ENCODE results near the gene SLC47A2.

SLC47A2 gene

GRCh38 chr17:19741832-19742457 is 25.6 kb upstream of the SLC47A2 start:
- TF ChIP-seq GABPA (IDR thresholded peaks at IDR 0.05; ENCODE audit: low read depth): no peak
- TF ChIP-seq CTCF (IDR thresholded peaks at IDR 0.05; ENCODE audit: insufficient read depth, low read length): no peak
- no peak for TF ChIP-seq SPI1 (IDR thresholded peaks at IDR 0.05; ENCODE audit: borderline replicate concordance, low read depth)
- no peak for TF ChIP-seq POLR2AphosphoS5 (IDR thresholded peaks at IDR 0.05; ENCODE audit: low read depth)
- TF ChIP-seq REST (IDR thresholded peaks at IDR 0.05; ENCODE audit: insufficient replicate concordance, low read depth): no peak
- H3K27me3 ChIP-seq (ENCODE audit: insufficient read depth, poor library complexity, severe bottlenecking): no peaks in the 10 kb centered on the region
- H3K27ac ChIP-seq (replicated peaks): no peak overlapping the region
- H3K4me3 ChIP-seq (replicated peaks; ENCODE audit: insufficient read depth, low read length): no peak overlapping the region
- DNase-seq (ENCODE audit: low read depth in 1 of 2, low spot score in 1 of 2): no peak

GRCh38 chr17:19740933-19741332 is 24.5 kb upstream of the SLC47A2 start:
- Histone ChIP-seq H3K27ac (replicated peaks) (no peak overlapping the region), H3K4me3 (replicated peaks; ENCODE audit: insufficient read depth, low read length) (no peak overlapping the region), H3K27me3 (ENCODE audit: insufficient read depth, poor library complexity, severe bottlenecking) (no peaks in the 10 kb centered on the region)
- no peak for DNase-seq (ENCODE audit: low read depth in 1 of 2, low spot score in 1 of 2)
- TF ChIP-seq REST (IDR thresholded peaks at IDR 0.05; ENCODE audit: insufficient replicate concordance, low read depth): no peak
- TF ChIP-seq POLR2AphosphoS5 (IDR thresholded peaks at IDR 0.05; ENCODE audit: low read depth): no peak
- TF ChIP-seq GABPA (IDR thresholded peaks at IDR 0.05; ENCODE audit: low read depth): no peak
- no peak for TF ChIP-seq CTCF (IDR thresholded peaks at IDR 0.05; ENCODE audit: insufficient read depth, low read length)
- no peak for TF ChIP-seq SPI1 (IDR thresholded peaks at IDR 0.05; ENCODE audit: borderline replicate concordance, low read depth)

GRCh38 chr17:19739241-19740201 is 23.1 kb upstream of the SLC47A2 start:
- Histone ChIP-seq H3K27me3 (ENCODE audit: insufficient read depth, poor library complexity, severe bottlenecking) (no peaks in the 10 kb centered on the region), H3K4me3 (replicated peaks; ENCODE audit: insufficient read depth, low read length) (no peak overlapping the region), H3K27ac (replicated peaks) (no peak overlapping the region)
- DNase-seq (ENCODE audit: low read depth in 1 of 2, low spot score in 1 of 2): no peak
- no peak for TF ChIP-seq GABPA (IDR thresholded peaks at IDR 0.05; ENCODE audit: low read depth)
- no peak for TF ChIP-seq SPI1 (IDR thresholded peaks at IDR 0.05; ENCODE audit: borderline replicate concordance, low read depth)
- no peak for TF ChIP-seq CTCF (IDR thresholded peaks at IDR 0.05; ENCODE audit: insufficient read depth, low read length)
- TF ChIP-seq REST (IDR thresholded peaks at IDR 0.05; ENCODE audit: insufficient replicate concordance, low read depth): no peak
- no peak for TF ChIP-seq POLR2AphosphoS5 (IDR thresholded peaks at IDR 0.05; ENCODE audit: low read depth)
